Osteocyte (in vitro differentiated cells): ENCODE data around the gene CCR7. TPM values are rescaled to one million over a fixed set of nuclear protein-coding genes. Genes with fewer than 3 reads are reported as not detected.

Source experiments
- DNase-seq: peaks from one replicate; pipeline ENCODE4 v3.0.0; 2021; ENCODE audit warnings: mixed read lengths; ENCODE audit not compliant: unreplicated experiment; ENCODE audit errors: extremely low spot score
- H3K27ac Mint-ChIP-seq: one replicate; pipeline ENCODE4 v1.8.0; 2021; ENCODE audit warnings: mild to moderate bottlenecking, mixed read lengths; ENCODE audit not compliant: unreplicated experiment
- H3K27me3 Mint-ChIP-seq: one replicate; pipeline ENCODE4 v1.8.0; 2021; ENCODE audit warnings: mixed read lengths; ENCODE audit not compliant: unreplicated experiment
- H3K36me3 Mint-ChIP-seq: one replicate; pipeline ENCODE4 v1.8.0; 2021; ENCODE audit warnings: mixed read lengths; ENCODE audit not compliant: unreplicated experiment
- H3K4me1 Mint-ChIP-seq: one replicate; pipeline ENCODE4 v1.8.0; 2021; ENCODE audit warnings: mixed read lengths; ENCODE audit not compliant: unreplicated experiment
- H3K4me3 Mint-ChIP-seq: one replicate; pipeline ENCODE4 v1.8.0; 2021; ENCODE audit warnings: mild to moderate bottlenecking, moderate library complexity, mixed read lengths; ENCODE audit not compliant: unreplicated experiment
- H3K9me3 Mint-ChIP-seq: one replicate; pipeline ENCODE4 v1.8.0; 2021; ENCODE audit warnings: mixed read lengths; ENCODE audit not compliant: unreplicated experiment
- long read RNA-seq: library from polyadenylated mRNA; unstranded; transcript quantifications from one replicate; pipeline ENCODE4 v2.0.0, GENCODE V29; 2021
- total RNA-seq: library from RNA; stranded (reverse); gene quantifications from 2 replicates; pipeline ENCODE4 v1.2.1, GENCODE V29; 2021
- TF ChIP-seq, protein P1 (sequence below): fragments of 200-600 bp; sonication (generic); IDR thresholded peaks from 2 replicates; pipeline ENCODE4 v1.5.0; 2021; ENCODE audit warnings: antibody characterized with exemption, mild to moderate bottlenecking, moderate library complexity

The CCR7 gene, protein sequence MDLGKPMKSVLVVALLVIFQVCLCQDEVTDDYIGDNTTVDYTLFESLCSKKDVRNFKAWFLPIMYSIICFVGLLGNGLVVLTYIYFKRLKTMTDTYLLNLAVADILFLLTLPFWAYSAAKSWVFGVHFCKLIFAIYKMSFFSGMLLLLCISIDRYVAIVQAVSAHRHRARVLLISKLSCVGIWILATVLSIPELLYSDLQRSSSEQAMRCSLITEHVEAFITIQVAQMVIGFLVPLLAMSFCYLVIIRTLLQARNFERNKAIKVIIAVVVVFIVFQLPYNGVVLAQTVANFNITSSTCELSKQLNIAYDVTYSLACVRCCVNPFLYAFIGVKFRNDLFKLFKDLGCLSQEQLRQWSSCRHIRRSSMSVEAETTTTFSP
- total RNA-seq: 0.21 TPM in 1 of 2 replicates, not detected in the other
- long read RNA-seq: 0 reads

DNA sequence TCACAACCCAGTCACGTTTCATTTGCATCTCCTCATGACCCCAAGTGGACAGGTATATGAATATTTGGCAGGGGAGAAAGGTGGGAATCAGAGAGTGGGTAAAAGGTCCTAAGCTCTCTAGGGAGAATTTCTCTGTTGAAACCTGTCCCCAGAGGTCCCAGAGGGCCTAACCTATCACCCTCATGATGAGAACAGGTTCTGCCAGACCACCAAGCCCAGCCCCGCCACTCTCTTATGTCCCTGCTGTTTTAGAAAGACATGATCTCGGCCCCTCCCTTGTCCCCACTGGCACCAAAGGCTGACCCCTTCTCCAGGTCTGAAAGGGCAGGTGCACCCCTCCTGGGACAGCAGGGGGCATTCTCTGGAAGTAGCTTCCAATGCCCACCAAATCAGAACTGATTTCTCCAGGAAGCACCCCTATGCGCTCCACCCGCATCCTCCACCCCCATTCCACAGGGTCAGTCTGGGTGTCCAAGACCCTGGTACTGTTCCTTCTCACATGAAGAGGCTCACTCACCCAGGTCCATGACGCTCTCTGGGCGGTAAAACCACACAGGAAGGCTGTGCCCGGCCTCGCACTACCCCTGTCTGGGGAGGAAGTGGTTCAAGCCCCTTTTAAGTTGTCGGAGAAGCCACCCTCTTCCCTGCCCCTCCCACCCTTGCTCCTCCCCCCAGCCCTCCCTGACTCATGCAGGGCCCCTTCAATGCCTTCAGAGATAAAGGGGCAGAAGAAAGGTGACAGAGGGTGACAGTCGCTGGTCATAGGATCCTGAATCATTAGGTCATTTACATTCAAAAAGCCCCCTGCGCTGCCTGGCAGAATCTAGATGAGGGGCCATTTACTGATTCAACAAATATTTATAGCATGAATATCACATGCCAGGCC is at the start of gene CCR7:
CCR7 (minus strand) TSS at position 590 of the 886 bp plus-strand sequence; CDS start at position 527, 63 bp downstream.
- H3K27me3 Mint-ChIP-seq: peaks cover 33% of the 10 kb centered on the region
- no peaks in the 10 kb centered on the region for H3K36me3 Mint-ChIP-seq
- no peak within 1 kb of the TSS for H3K4me3 Mint-ChIP-seq
- H3K27ac Mint-ChIP-seq: no peak within 1 kb of the TSS
- peaks cover 4% of the 10 kb centered on the region for H3K9me3 Mint-ChIP-seq
- peaks cover 10% of the 10 kb centered on the region for H3K4me1 Mint-ChIP-seq
- TF ChIP-seq, protein P1, sequence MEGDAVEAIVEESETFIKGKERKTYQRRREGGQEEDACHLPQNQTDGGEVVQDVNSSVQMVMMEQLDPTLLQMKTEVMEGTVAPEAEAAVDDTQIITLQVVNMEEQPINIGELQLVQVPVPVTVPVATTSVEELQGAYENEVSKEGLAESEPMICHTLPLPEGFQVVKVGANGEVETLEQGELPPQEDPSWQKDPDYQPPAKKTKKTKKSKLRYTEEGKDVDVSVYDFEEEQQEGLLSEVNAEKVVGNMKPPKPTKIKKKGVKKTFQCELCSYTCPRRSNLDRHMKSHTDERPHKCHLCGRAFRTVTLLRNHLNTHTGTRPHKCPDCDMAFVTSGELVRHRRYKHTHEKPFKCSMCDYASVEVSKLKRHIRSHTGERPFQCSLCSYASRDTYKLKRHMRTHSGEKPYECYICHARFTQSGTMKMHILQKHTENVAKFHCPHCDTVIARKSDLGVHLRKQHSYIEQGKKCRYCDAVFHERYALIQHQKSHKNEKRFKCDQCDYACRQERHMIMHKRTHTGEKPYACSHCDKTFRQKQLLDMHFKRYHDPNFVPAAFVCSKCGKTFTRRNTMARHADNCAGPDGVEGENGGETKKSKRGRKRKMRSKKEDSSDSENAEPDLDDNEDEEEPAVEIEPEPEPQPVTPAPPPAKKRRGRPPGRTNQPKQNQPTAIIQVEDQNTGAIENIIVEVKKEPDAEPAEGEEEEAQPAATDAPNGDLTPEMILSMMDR: no peak
- peak; percentile 56 for DNase-seq

DNA sequence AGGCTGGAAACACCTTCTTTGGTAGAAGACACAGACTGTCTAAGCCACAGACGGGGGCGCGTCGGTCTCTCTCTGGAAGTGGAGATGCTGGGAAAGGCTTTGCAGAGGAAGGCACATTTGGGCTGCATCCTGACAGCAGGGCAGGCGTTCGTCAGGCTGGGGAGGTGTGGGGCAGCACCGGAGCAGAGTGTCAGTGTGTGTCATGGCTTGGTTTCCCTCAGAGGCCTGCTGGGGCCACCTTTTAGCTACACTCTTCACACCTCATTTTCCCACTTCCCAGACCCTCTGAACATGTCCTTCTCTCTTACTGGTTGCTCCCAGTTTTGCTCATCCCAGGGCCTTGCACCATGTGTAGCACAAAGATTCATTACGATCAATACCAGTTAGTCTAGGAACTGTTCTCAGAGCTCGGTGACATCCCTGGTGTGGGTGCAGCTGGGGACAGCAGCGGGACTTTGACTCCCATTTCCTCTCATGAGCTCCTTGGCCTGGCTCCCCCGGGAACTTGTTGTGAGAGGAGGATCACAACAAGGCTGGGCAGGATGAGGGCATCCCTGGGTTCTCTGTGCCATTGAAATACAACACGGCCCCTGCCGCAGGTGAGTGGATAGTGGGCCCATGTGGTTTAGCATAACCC is 49.3 kb upstream of the CCR7 start:
- no peaks in the 10 kb centered on the region for H3K36me3 Mint-ChIP-seq
- no peaks in the 10 kb centered on the region for H3K4me1 Mint-ChIP-seq
- TF ChIP-seq, protein P1: no peak
- H3K27me3 Mint-ChIP-seq: peaks cover 73% of the 10 kb centered on the region
- no peak overlapping the region for H3K27ac Mint-ChIP-seq
- no peaks in the 10 kb centered on the region for H3K9me3 Mint-ChIP-seq
- DNase-seq: peak; percentile 71
- H3K4me3 Mint-ChIP-seq: no peak overlapping the region

DNA sequence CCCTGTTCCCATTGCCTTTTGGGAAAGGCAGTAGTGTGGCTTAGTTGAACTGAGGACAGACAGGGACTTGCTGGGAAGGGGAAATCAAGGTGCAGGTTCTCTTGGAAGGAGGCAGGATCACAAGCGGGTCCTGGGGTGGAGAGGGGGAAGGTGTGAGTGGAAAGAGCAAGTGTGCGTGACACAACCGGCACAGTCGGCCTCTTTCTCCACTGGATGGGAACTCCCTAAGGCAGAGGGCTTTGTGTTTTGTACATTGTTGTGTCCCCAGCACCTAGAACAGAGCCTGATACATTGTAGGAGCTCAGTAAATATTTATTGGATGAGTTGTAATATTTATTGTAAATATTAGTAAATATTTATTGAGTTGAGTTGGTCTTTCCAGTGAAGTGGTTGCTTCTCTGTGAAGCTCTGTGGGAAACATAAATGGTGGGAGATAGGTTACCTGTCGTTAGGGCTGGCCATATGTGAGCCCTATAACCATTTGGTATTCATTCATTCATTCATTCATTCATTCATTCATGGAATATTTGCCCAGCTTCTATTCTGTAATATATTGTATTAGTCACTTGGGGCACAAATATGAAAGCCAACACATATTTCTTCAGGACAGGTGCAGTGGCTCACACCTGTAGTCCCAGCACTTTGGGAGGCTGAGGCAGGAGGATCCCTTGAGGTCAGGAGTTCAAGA is 48.3 kb upstream of the CCR7 start:
- Mint-ChIP-seq H3K27ac (no peak overlapping the region), H3K4me1 (no peaks in the 10 kb centered on the region), H3K4me3 (no peak overlapping the region), H3K36me3 (no peaks in the 10 kb centered on the region), H3K27me3 (peaks cover 78% of the 10 kb centered on the region), H3K9me3 (no peaks in the 10 kb centered on the region)
- TF ChIP-seq, protein P1: no peak
- DNase-seq: no peak

DNA sequence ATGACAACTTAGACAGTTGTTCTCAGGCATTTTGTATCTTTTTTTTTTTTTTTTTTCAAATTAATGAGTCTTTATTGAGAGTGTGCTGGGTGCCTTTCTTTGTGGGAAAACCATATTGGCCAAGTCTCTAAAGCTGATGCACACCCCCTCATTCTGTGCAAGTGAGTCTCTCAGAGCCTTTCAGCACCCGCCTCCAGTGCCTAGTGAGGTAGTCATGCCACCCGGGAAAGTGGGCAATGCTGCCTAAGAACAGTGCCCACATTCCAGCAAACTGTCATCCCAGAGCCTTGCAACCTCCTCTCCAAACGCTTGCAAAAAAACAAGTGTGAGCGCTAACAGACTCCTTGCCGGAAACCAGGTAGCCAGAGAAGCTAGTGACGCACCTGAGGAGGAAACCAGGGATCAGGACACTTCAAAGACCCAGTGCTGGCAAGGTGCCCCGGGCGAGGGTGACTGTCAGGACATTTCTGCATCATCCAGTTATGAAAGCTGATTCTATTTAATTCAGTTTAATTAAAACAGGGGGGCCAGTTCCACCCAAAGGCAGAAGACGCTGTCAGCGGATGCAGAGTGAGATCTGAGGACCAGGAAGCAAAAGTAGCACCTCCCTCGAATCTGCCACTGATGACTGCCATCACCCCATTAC is 47.5 kb upstream of the CCR7 start:
- Mint-ChIP-seq H3K9me3 (no peaks in the 10 kb centered on the region), H3K27ac (no peak overlapping the region), H3K4me1 (no peaks in the 10 kb centered on the region), H3K27me3 (peaks cover 75% of the 10 kb centered on the region), H3K4me3 (no peak overlapping the region), H3K36me3 (no peaks in the 10 kb centered on the region)
- DNase-seq: peak; percentile 72
- TF ChIP-seq, protein P1: no peak
